Measurements from ENCODE around the gene COL25A1. TPM values are rescaled to one million over a fixed set of nuclear protein-coding genes. Genes with fewer than 3 reads are reported as not detected.
A peak's percentile ranks its signal among the peaks of the same experiment; 100 is the strongest.

Gene COL25A1
- total RNA-seq, 1 experiment from 2014 or later, result 4.2 TPM

DNA sequence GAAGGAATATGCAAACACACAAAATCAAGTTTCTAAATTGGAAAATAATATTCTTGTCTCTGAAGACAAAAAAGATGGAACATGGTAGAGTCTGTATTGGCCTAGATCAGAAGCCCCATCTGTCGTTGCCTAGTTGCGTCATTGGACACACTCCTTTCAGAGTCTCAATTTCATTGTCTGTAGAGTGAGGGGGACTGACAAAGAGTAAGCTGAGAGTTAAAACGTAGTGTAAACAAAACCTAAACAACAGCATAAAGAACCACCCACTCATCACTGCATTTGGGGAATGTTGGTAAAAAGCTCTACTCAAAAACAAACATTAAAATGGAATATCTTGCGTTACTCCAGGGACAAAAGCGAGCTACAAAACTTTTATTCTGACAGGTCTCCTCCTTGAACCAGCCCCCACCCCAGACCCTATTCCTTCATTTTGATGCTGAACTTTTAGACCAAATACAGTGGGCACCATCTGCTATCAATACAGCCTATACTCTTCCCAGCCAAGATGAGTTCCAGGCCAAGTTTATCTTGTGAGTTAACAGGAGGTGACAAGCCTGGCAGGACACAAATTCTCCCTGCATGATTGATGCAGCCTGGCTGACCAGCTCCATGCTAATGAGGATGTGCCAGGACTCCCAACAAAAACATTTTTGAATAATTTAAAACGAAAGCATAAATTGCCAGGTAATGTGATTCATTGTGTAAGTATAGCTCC, 125.2 kb downstream of the COL25A1 start:
- no peaks in the 10 kb centered on the region for H3K9me3 Mint-ChIP-seq
- Histone ChIP-seq H2AFZ (ENCODE audit: low read length) (no peak overlapping the region), H3K79me1 (ENCODE audit: insufficient read depth, low read depth, low read length, poor library complexity, severe bottlenecking) (no peaks in the 10 kb centered on the region), H2BK20ac (ENCODE audit: low read depth, low read length, poor library complexity, severe bottlenecking) (no peak overlapping the region), H2BK15ac (ENCODE audit: low read depth, low read length) (no peak overlapping the region), H4K8ac (replicated peaks; ENCODE audit: insufficient read length, low read depth, low read length) (no peak overlapping the region), H3K4me1 (ENCODE audit: insufficient read depth, low read length) (no peaks in the 10 kb centered on the region), H3K4ac (ENCODE audit: low read depth, low read length) (no peak overlapping the region), H3K14ac (ENCODE audit: insufficient read depth, low read length) (no peak overlapping the region), H4K91ac (ENCODE audit: insufficient read length, low read depth, low read length) (no peak overlapping the region), H3K9me3 (ENCODE audit: control insufficient read depth, low read depth, low read length) (no peaks in the 10 kb centered on the region), H4K20me1 (ENCODE audit: control insufficient read depth, insufficient read depth, insufficient read length) (no peaks in the 10 kb centered on the region), H2AK5ac (ENCODE audit: insufficient read length, low read length) (no peak overlapping the region), H3K56ac (ENCODE audit: insufficient read length, low read depth, low read length) (no peak overlapping the region), H3K23me2 (ENCODE audit: insufficient read length, low read depth, low read length, poor library complexity, severe bottlenecking) (no peaks in the 10 kb centered on the region), H3K27me3 (ENCODE audit: insufficient read depth, low read length) (no peaks in the 10 kb centered on the region), H3K23ac (ENCODE audit: insufficient read length, low read depth, low read length) (no peak overlapping the region), H3K27ac (ENCODE audit: insufficient read length, low read depth, low read length) (no peak overlapping the region), H2BK120ac (ENCODE audit: low read depth, low read length, poor library complexity, severe bottlenecking) (no peak overlapping the region), H2BK12ac (ENCODE audit: insufficient read length, low read depth, low read length) (no peak overlapping the region), H3K79me2 (ENCODE audit: insufficient read depth, low read length) (no peaks in the 10 kb centered on the region), H4K5ac (ENCODE audit: insufficient read length, low read depth, low read length) (no peak overlapping the region), H2BK5ac (ENCODE audit: insufficient read length, low read length) (no peak overlapping the region), H3T11ph (ENCODE audit: low read length) (no peak overlapping the region), H3K9ac (ENCODE audit: extremely low read depth, insufficient read length, low read length) (no peak overlapping the region), H3K4me2 (ENCODE audit: insufficient read depth, insufficient read length, low read length) (no peak overlapping the region), H3K18ac (ENCODE audit: insufficient read length, low read depth, low read length) (no peak overlapping the region)
- peak overlapping the region in 1 of 3 experiments; percentile 58; a peak in 3 of 7 replicates for H3K27ac Mint-ChIP-seq
- no CpG with 5 or more reads among the region's 6 CpGs for WGBS (ENCODE audit: extremely low coverage, insufficient read length, low lambda C conversion rate)
- H3K4me1 Mint-ChIP-seq, result peaks cover 22 to 40% of the 10 kb centered on the region in 2 experiments
- no peak for DNase-seq
- TF ChIP-seq, protein P1, sequence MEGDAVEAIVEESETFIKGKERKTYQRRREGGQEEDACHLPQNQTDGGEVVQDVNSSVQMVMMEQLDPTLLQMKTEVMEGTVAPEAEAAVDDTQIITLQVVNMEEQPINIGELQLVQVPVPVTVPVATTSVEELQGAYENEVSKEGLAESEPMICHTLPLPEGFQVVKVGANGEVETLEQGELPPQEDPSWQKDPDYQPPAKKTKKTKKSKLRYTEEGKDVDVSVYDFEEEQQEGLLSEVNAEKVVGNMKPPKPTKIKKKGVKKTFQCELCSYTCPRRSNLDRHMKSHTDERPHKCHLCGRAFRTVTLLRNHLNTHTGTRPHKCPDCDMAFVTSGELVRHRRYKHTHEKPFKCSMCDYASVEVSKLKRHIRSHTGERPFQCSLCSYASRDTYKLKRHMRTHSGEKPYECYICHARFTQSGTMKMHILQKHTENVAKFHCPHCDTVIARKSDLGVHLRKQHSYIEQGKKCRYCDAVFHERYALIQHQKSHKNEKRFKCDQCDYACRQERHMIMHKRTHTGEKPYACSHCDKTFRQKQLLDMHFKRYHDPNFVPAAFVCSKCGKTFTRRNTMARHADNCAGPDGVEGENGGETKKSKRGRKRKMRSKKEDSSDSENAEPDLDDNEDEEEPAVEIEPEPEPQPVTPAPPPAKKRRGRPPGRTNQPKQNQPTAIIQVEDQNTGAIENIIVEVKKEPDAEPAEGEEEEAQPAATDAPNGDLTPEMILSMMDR (conservative IDR thresholded peaks at IDR 0.05), result no peak
- H3K36me3 Mint-ChIP-seq (ENCODE audit: insufficient read depth in 1 of 3, low read depth in 3 of 3), result no peaks in the 10 kb centered on the region
- H3K27me3 Mint-ChIP-seq (ENCODE audit: low read depth), result no peaks in the 10 kb centered on the region
- H3K4me3 Mint-ChIP-seq, result no peak overlapping the region
